Activated CD4-positive, alpha-beta T cell treated with anti-CD3 and anti-CD28 coated beads, Interleukin-2, amount 50 U/mL, for 24 hours (primary cell): Measurements from ENCODE around the gene GYS1.
"Not testable (repeated sequence)": the region's sequence is repeated elsewhere in the genome, so short reads cannot be mapped to it uniquely, and the experiment has no call there.

Source experiments
- DNase-seq, 2 donors: peaks; one replicate each; pipeline ENCODE4 v3.0.0-alpha.2; 2020; ENCODE audit warnings: low read depth in 1 of 2, low spot score in 1 of 2

GYS1 gene

GRCh38 chr19:48993175-48994034 lies at the start of gene GYS1, which contains the start of gene RUVBL2:
TSS of gene GYS1 (minus strand) at chr19:48993309. CDS start at chr19:48993112, 197 bp downstream.
TSS of gene RUVBL2 (plus strand) at chr19:48993887. CDS start at chr19:48993912, 25 bp downstream.
- peak; percentile 98 for DNase-seq

- DNase-seq, result not testable (repeated sequence)
These were observed 49.6 kb upstream of the GYS1 start for GRCh38 chr19:49042666-49043065.

GRCh38 chr19:49042177-49042576 lies 49.1 kb upstream of the GYS1 start:
- no peak for DNase-seq

GRCh38 chr19:49039736-49040135 lies 46.6 kb upstream of the GYS1 start:
- not testable (repeated sequence) for DNase-seq

- DNase-seq, result not testable (repeated sequence)
These were observed 45.6 kb upstream of the GYS1 start for GRCh38 chr19:49038557-49039276.

- DNase-seq, result not testable (repeated sequence)
These were observed 45.0 kb upstream of the GYS1 start for GRCh38 chr19:49038111-49038510.

- not testable (repeated sequence) for DNase-seq
These were observed 43.7 kb upstream of the GYS1 start, which contains the start of gene CGB1 for GRCh38 chr19:49036815-49037214. TSS of gene CGB1 (minus strand) at chr19:49036895. CDS start at chr19:49036711, 184 bp downstream.

GRCh38 chr19:49031642-49032301 lies 38.7 kb upstream of the GYS1 start, which contains the start of gene CGB2:
TSS of gene CGB2 (plus strand) at chr19:49031890. CDS start at chr19:49032096, 206 bp downstream.
- DNase-seq, result peak in 1 of 2 donors; percentile 53

DNA sequence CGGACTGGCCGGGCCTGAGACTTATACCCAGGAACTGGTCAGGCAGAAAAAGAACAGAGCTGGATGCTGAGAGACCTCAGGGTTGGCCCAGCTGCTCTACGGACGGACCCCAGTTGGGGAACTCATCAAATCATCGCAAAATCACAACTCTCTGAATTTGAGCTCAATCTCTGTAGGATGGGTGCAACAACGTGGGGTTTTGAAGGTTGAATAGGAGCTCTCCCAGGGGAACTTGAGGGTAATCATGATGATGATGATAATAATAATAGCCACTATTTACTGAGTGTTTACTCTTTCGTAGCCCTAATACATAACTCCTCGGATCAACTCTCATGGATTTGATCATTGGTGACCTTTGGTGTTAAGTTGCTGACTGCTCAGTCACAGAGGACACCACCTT lies 37.2 kb upstream of the GYS1 start:
- DNase-seq, result not testable (repeated sequence)

DNA sequence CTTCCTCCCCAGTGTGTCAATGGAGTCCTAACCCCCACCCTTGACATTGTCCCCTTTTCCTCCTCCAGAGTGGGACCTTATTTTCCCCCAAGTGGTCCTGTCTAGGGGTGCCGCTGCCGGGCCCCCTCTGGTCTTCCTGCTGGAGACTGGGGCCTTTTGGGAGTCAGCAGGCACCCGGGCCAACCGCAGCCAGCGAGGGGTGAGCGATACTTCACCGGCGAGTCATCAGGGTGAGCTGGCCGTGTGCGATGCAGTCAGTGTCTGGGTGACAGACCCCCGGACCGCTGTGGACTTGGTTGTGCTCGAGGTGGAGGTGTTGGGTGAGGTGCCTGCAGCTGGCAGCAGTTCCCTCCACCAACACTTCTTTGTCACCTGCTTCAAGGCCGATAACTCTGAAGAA lies 36.6 kb upstream of the GYS1 start:
- DNase-seq, result not testable (repeated sequence)

- DNase-seq, result not testable (repeated sequence)
These were observed 35.6 kb upstream of the GYS1 start for GRCh38 chr19:49028686-49029085.

DNA sequence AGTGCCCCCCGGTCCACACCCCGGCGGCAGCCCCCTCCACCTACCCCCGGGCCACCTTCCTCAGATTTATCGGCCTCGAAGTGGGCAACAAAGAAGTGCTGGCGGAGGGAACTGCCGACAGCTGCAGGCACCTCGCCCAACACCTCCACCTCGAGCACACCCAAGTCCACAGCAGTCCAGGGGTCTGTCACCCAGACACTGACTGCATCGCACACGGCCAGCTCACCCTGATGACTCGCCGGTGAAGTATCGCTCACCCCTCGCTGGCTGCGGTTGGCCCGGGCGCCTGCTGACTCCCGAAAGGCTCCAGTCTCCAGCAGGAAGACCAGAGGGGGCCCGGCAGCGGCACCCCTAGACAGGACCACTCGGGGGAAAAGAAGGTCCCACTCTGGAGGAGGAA lies 32.5 kb upstream of the GYS1 start:
- not testable (repeated sequence) for DNase-seq

DNA sequence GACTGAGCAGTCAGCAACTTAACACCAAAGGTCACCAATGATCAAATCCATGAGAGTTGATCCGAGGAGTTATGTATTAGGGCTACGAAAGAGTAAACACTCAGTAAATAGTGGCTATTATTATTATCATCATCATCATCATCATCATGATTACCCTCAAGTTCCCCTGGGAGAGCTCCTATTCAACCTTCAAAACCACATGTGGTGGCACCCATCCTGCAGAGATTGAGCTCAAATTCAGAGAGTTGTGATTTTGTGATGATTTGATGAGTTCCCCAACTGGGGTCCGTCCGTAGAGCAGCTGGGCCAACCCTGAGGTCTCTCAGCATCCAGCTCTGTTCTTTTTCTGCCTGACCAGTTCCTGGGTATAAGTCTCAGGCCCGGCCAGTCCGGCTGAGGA lies 32.0 kb upstream of the GYS1 start:
- not testable (repeated sequence) for DNase-seq

DNA sequence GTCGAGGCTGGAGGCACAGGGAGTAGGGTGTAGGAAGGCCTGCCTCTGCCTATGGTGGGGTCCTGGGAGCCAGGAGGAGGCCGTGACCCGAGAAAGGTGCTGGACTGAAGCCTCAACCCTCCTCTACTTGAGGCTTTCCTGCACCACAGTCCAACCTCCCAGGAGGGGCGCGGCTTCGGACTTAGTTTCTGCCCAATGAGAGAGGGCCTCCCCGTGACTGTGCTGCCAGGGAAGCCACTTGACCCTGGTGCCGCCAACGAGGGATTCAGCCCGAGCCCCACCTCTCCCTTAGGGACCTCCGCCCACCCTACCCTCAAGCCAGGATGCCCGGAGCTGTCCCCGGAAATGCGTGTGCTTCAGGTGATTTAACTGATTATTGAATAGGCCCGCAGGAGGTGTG lies 31.1 kb upstream of the GYS1 start, which contains the start of gene CGB3:
Gene CGB3 (minus strand): TSS at position 101 of the 400 bp plus-strand sequence. CDS start 362 bp downstream, outside the sequence.
- DNase-seq, result not testable (repeated sequence)

DNA sequence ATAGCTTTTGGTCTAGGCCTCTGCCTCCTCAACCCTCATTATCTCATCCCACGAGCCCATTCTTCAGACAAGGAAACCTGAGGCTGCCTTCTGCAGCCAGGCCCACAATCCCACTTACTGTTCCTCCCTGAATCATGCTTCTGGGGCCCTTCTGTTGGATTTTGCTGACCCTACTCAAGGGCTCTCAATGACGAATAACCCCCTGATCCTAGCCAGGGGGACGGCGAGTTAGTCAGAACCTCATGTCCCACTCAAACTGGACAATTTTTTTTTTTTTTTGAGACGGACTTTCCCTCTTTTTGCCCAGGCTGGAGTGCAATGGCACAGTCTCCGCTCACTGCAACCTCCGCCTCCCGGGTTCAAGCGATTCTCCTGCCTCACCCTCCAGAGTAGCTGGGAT lies 29.0 kb upstream of the GYS1 start:
- DNase-seq, result no peak

GRCh38 chr19:49020931-49021895 lies 28.1 kb upstream of the GYS1 start:
- no peak for DNase-seq

DNA sequence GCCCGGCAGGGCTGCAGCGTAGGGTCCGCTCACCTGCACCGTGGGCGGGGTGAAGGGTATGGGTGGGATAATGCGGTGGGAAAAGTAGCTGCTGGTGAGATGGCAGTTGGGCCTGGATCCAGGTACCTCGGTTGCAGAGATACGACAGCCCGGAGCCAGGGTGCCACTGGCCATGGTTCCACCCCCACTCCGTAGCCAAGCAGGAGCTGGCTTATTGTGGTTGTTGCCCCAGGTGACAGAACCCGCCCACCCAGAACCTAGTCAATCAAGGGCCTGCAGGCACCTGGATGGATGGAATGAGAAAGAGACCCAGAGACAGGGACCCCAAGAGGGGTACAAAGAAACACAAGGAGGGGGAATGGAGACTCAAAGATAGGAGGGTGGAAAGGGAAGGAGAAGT lies 27.2 kb upstream of the GYS1 start:
- DNase-seq, result no peak

DNA sequence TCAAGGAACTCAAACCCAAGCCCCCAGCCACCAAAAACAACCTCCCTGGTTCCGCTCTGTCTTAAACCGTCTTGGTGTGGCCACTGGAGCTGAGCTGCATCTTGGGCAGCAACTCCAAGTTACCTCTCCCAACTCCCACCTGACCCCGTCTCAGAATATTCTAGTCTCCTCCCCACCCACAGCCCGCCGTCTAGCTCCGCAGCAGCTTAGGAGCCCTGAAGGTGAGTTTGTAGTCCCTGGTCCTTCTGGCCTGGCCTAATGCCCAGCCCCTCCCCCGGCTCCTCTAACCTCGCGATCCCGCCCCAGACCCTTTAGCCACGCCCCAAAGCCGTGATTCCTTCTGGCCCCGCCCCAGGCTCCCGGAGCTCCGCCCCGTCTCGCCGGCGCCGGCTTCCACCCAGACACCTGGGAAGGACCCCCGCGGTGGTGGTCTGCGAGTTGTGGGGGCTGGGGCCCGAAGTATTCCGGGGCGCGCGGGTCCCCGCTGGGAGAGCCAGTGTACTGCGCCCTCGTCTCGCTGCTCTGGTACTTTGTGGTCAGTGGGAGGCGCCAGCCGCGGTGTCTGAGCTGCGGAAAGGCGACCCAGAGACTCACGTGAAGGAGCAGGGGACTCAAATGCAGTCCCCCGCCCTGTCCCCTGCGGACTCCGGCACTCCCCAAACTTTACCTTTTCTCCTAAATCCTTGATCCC lies 26.3 kb upstream of the GYS1 start:
- DNase-seq, result peak in 1 of 2 donors; percentile 35
